ENCODE measurements around the gene REPIN1. TPM values are rescaled to one million over a fixed set of nuclear protein-coding genes. Genes with fewer than 3 reads are reported as not detected.

The REPIN1 gene
- total RNA-seq, 1 experiment from 2014 or later = 106 TPM

- TF ChIP-seq EZH2phosphoT487 (IDR thresholded peaks at IDR 0.05; ENCODE audit: borderline replicate concordance) = no peak
- TF ChIP-seq FOSL1 (IDR thresholded peaks at IDR 0.05; ENCODE audit: low read depth) = no peak
- no peak for TF ChIP-seq REST (IDR thresholded peaks at IDR 0.05; ENCODE audit: low read depth)
- no peak for TF ChIP-seq JUND (IDR thresholded peaks at IDR 0.05)
- TF ChIP-seq TCF7L2 (IDR thresholded peaks at IDR 0.05; ENCODE audit: borderline replicate concordance, extremely low read depth, insufficient read depth, insufficient read length) = no peak
Observed at GRCh38 chr7:150365194-150365593, 3.4 kb upstream of the REPIN1 start (continued).

GRCh38 chr7:150365673-150366398, 2.8 kb upstream of the REPIN1 start:
- no peak overlapping the region for H3K9ac ChIP-seq (ENCODE audit: low read length)
- peaks cover 13 to 24% of the 10 kb centered on the region in 2 experiments for H3K4me1 ChIP-seq (ENCODE audit: control insufficient read depth in 1 of 2, insufficient read depth in 2 of 2, low read length in 2 of 2)
- no peak overlapping the region for H3K4me2 ChIP-seq (ENCODE audit: low read length)
- TF ChIP-seq CBX3 (IDR thresholded peaks at IDR 0.05; ENCODE audit: low read depth) (no peak), SP1 (IDR thresholded peaks at IDR 0.05; ENCODE audit: low read depth) (no peak), MAX (IDR thresholded peaks at IDR 0.05) (no peak), POLR2A (IDR thresholded peaks at IDR 0.05; ENCODE audit: borderline replicate concordance, extremely low read depth, insufficient read depth, insufficient read length) (no peak), ZFX (IDR thresholded peaks at IDR 0.05) (no peak), ELF1 (IDR thresholded peaks at IDR 0.05; ENCODE audit: borderline replicate concordance, low read depth) (no peak), CTCF (IDR thresholded peaks at IDR 0.05 in 2 of 3, conservative IDR thresholded peaks at IDR 0.05 in 1 of 3; ENCODE audit: borderline replicate concordance in 1 of 3, insufficient read depth in 1 of 3, low read depth in 2 of 3, low read length in 2 of 3) (no peak), JUND (IDR thresholded peaks at IDR 0.05) (no peak), YY1 (IDR thresholded peaks at IDR 0.05; ENCODE audit: extremely low read depth, insufficient replicate concordance, low read depth, low read length) (no peak), SIN3A (IDR thresholded peaks at IDR 0.05; ENCODE audit: low read depth) (no peak), TCF7L2 (IDR thresholded peaks at IDR 0.05; ENCODE audit: borderline replicate concordance, extremely low read depth, insufficient read depth, insufficient read length) (no peak)
- no peak overlapping the region for H3K27ac ChIP-seq (ENCODE audit: low read depth, low read length)
- BruUV-seq (replicated peaks) = TSS peak; percentile 19
- no peak for ATAC-seq
- H3K4me3 ChIP-seq (replicated peaks in 1 of 2; ENCODE audit: low read depth in 1 of 2, low read length in 2 of 2) = no peak overlapping the region
- no peak overlapping the region for H2AFZ ChIP-seq (ENCODE audit: low read depth, low read length, poor library complexity, severe bottlenecking)
- intact Hi-C loops (cut with micrococcal nuclease) = loop anchor here (5.0 to 10.0 kb wide), 2 partner anchors 36 to 61 kb away; no protein-coding TSS in a partner anchor
- no peaks in the 10 kb centered on the region for H3K9me3 ChIP-seq (ENCODE audit: control insufficient read depth in 1 of 2, insufficient read depth in 1 of 2, low read depth in 1 of 2, low read length in 2 of 2)
- peaks cover 0 to under 1% of the 10 kb centered on the region in 2 experiments; a peak in 1 of 4 replicates for H3K36me3 ChIP-seq (ENCODE audit: control insufficient read depth in 1 of 2, insufficient read depth in 2 of 2, low read length in 2 of 2)
- H4K20me1 ChIP-seq (ENCODE audit: insufficient read depth) = no peaks in the 10 kb centered on the region
- DNase-seq (ENCODE audit: low read depth, low spot score) = no peak
- H3K9me2 ChIP-seq (ENCODE audit: insufficient read depth) = no peaks in the 10 kb centered on the region
- RAD21 ChIA-PET (ENCODE audit: low non-redundant PET in 1 of 2, low total read pairs in 2 of 2, uncharacterized antibody in 2 of 2, unreplicated experiment in 2 of 2) = no interaction called here
- POLR2A ChIA-PET = no interaction called here
- CTCF ChIA-PET = interaction anchor here (1.3 to 1.5 kb wide), 2 partner anchors 8 to 52 kb away, joined by 3 read pairs; no protein-coding TSS in a partner anchor
- peaks cover 23% of the 10 kb centered on the region for H3K79me2 ChIP-seq (ENCODE audit: insufficient read depth, low read length)
- H3K27me3 ChIP-seq (ENCODE audit: insufficient read depth, low read length) = no peaks in the 10 kb centered on the region
